H1 (cell line): ENCODE data around the gene CFAP65. TPM values are rescaled to one million over a fixed set of nuclear protein-coding genes. Genes with fewer than 3 reads are reported as not detected.

ENCODE experiments used
- CTCF ChIA-PET: fragments of 300-600 bp; sonication (Branson Sonifier 250); formaldehyde crosslinking; loops from one replicate; lab custom pipeline; 2021; ENCODE audit not compliant: partially characterized antibody; lab: Charles Lee
- POLR2A ChIA-PET: fragments of 300-600 bp; sonication (Branson Sonifier 250); formaldehyde crosslinking; loops from one replicate; lab custom pipeline; 2021; ENCODE audit warnings: inconsistent platforms; ENCODE audit not compliant: partially characterized antibody; lab: Charles Lee
- DNase-seq, 2 experiments: peaks; one replicate each; pipeline versions ENCODE4 v3.0.0 to v3.0.0-alpha.2; 2010 to 2022; ENCODE audit warnings: low spot score in 2 of 2, low read depth in 1 of 2, mixed read lengths in 1 of 2
- FAIRE-seq: peaks from 2 replicates; lab custom pipeline; 2011; peaks lifted over from hg19 to GRCh38; lab: Jason Lieb, UNC
- H2AFZ ChIP-seq: 2 replicates; pipeline ENCODE4 v1.8.1; 2012; ENCODE audit warnings: low read length, inconsistent platforms
- H2AK5ac ChIP-seq: 2 replicates; pipeline ENCODE4 v1.6.1; 2013; ENCODE audit warnings: low read depth, low read length
- H2BK120ac ChIP-seq: replicated peaks from 2 replicates; pipeline ENCODE3; 2013; ENCODE audit warnings: low read depth, low read length, inconsistent platforms
- H2BK12ac ChIP-seq: 2 replicates; pipeline ENCODE4 v1.6.1; 2013; ENCODE audit warnings: low read depth, low read length
- H2BK15ac ChIP-seq: 2 replicates; pipeline ENCODE4 v1.6.1; 2013; ENCODE audit warnings: low read length
- H2BK20ac ChIP-seq: 2 replicates; pipeline ENCODE4 v1.6.1; 2013; ENCODE audit warnings: low read length
- H2BK5ac ChIP-seq: 2 replicates; pipeline ENCODE4 v1.6.1; 2013; ENCODE audit warnings: low read depth, low read length
- H3K14ac ChIP-seq: 2 replicates; pipeline ENCODE4 v1.6.1; 2013; ENCODE audit warnings: inconsistent platforms; ENCODE audit not compliant: insufficient read length
- H3K18ac ChIP-seq: 2 replicates; pipeline ENCODE4 v1.6.1; 2013; ENCODE audit warnings: low read length; ENCODE audit errors: extremely low read depth
- H3K23ac ChIP-seq: 2 replicates; pipeline ENCODE4 v1.6.1; 2013; ENCODE audit warnings: inconsistent platforms; ENCODE audit not compliant: insufficient read length
- H3K23me2 ChIP-seq: 2 replicates; pipeline ENCODE4 v1.6.1; 2013; ENCODE audit warnings: low read depth, low read length
- H3K27ac ChIP-seq: 2 replicates; pipeline ENCODE4 v1.6.1; 2011; ENCODE audit warnings: low read depth, low read length, inconsistent platforms
- H3K27me3 ChIP-seq, 4 experiments: replicated peaks in 1 of 4; 1 replicate in 1 of 4; 2 replicates in 3 of 4; pipeline versions ENCODE4 v1.6.1 to v1.8.1; 2011 to 2013; ENCODE audit warnings: low read length in 3 of 4, mild to moderate bottlenecking in 3 of 4, inconsistent platforms in 2 of 4, mixed read lengths in 2 of 4, moderate library complexity in 1 of 4; ENCODE audit not compliant: control insufficient read depth in 3 of 4, insufficient read depth in 3 of 4; ENCODE audit errors: extremely low read depth in 1 of 4
- H3K36me3 ChIP-seq, 4 experiments: 2 replicates each; pipeline versions ENCODE4 v1.6.1 to v1.8.1; 2011 to 2013; ENCODE audit warnings: mild to moderate bottlenecking in 4 of 4, low read length in 3 of 4, moderate library complexity in 2 of 4, control low read depth in 1 of 4, inconsistent platforms in 1 of 4; ENCODE audit not compliant: insufficient read depth in 4 of 4, control insufficient read depth in 2 of 4
- H3K4ac ChIP-seq: replicated peaks from 2 replicates; pipeline ENCODE3; 2013; ENCODE audit warnings: low read length, low read depth, mixed read lengths, inconsistent platforms; ENCODE audit not compliant: insufficient read length
- H3K4me1 ChIP-seq, 4 experiments: replicated peaks in 1 of 4; 1 replicate in 1 of 4; 2 replicates in 3 of 4; pipeline versions ENCODE4 v1.6.1 to v1.8.1; 2011 to 2013; ENCODE audit warnings: low read length in 3 of 4, inconsistent platforms in 2 of 4, mixed read lengths in 1 of 4; ENCODE audit not compliant: insufficient read depth in 4 of 4, control insufficient read depth in 3 of 4
- H3K4me2 ChIP-seq, 2 experiments: 2 replicates each; pipeline versions ENCODE4 v1.6.1 to v1.8.1; 2011 to 2013; ENCODE audit warnings: low read depth in 2 of 2, low read length in 2 of 2, control low read depth in 1 of 2, inconsistent platforms in 1 of 2, mild to moderate bottlenecking in 1 of 2; ENCODE audit not compliant: insufficient read depth in 1 of 2
- H3K4me3 ChIP-seq, 4 experiments: fragments of 200-600, 300-600 bp in 1 of 4; sonication (generic), shearing (Covaris generic), sonication (Bioruptor Twin) in 1 of 4; 2 replicates each; pipeline versions ENCODE4 v1.5.1 to v1.8.1; 2011 to 2016; ENCODE audit warnings: low read length in 4 of 4, low read depth in 3 of 4, control low read depth in 2 of 4, inconsistent platforms in 2 of 4, mild to moderate bottlenecking in 2 of 4, mixed read lengths in 1 of 4, moderate library complexity in 1 of 4; ENCODE audit not compliant: insufficient read depth in 2 of 4; ENCODE audit errors: extremely low read depth in 1 of 4
- H3K56ac ChIP-seq: replicated peaks from 2 replicates; pipeline ENCODE3; 2013; ENCODE audit warnings: low read depth, mild to moderate bottlenecking, mixed read lengths, low read length, inconsistent platforms; ENCODE audit not compliant: insufficient read length
- H3K79me1 ChIP-seq: 2 replicates; pipeline ENCODE4 v1.6.1; 2013; ENCODE audit warnings: low read depth, low read length, control low read depth
- H3K79me2 ChIP-seq, 2 experiments: 2 replicates each; pipeline versions ENCODE4 v1.6.1 to v1.8.1; 2012 to 2013; ENCODE audit warnings: low read length in 2 of 2, mild to moderate bottlenecking in 2 of 2, inconsistent platforms in 1 of 2; ENCODE audit not compliant: insufficient read depth in 2 of 2, control insufficient read depth in 1 of 2
- H3K9ac ChIP-seq, 4 experiments: replicated peaks in 1 of 4; 1 replicate in 1 of 4; 2 replicates in 3 of 4; pipeline versions ENCODE4 v1.6.1 to v1.8.1; 2011 to 2013; ENCODE audit warnings: low read depth in 3 of 4, low read length in 3 of 4, control low read depth in 2 of 4, mild to moderate bottlenecking in 2 of 4, moderate library complexity in 2 of 4, inconsistent platforms in 1 of 4; ENCODE audit errors: extremely low read depth in 1 of 4
- H3K9me3 ChIP-seq, 2 experiments: 2 replicates each; pipeline versions ENCODE4 v1.6.1 to v1.8.1; 2012 to 2013; ENCODE audit warnings: mild to moderate bottlenecking in 2 of 2, moderate library complexity in 2 of 2, control low read depth in 1 of 2, inconsistent platforms in 1 of 2, low read depth in 1 of 2, low read length in 1 of 2, mixed read lengths in 1 of 2; ENCODE audit not compliant: insufficient read depth in 2 of 2
- H4K20me1 ChIP-seq, 2 experiments: replicated peaks in 1 of 2; 2 replicates each; pipeline versions ENCODE3 to v1.8.1; 2011 to 2013; ENCODE audit warnings: inconsistent platforms in 2 of 2, low read length in 2 of 2, mild to moderate bottlenecking in 1 of 2; ENCODE audit not compliant: insufficient read depth in 2 of 2, control insufficient read depth in 1 of 2
- H4K5ac ChIP-seq: 2 replicates; pipeline ENCODE4 v1.6.1; 2013; ENCODE audit warnings: low read length, low read depth, mixed read lengths, inconsistent platforms; ENCODE audit not compliant: insufficient read length
- H4K8ac ChIP-seq: 2 replicates; pipeline ENCODE4 v1.8.0; 2013; ENCODE audit warnings: mild to moderate bottlenecking, moderate library complexity, low read length, inconsistent platforms; ENCODE audit not compliant: insufficient read depth; ENCODE audit errors: extremely low read depth
- H4K91ac ChIP-seq: replicated peaks from 2 replicates; pipeline ENCODE3; 2013; ENCODE audit warnings: low read length, mixed read lengths, inconsistent platforms; ENCODE audit not compliant: insufficient read length
- CBX5 ChIP-seq: fragments of 300-800, 300-1000 bp; sonication (generic); IDR thresholded peaks from 2 replicates; pipeline ENCODE4 v1.7.1; 2016; ENCODE audit warnings: antibody characterized with exemption, low read length, low read depth
- CBX8 ChIP-seq: fragments of 300-800, 300-1000 bp; sonication (generic); IDR thresholded peaks from 2 replicates; pipeline ENCODE4 v1.7.1; 2016; ENCODE audit warnings: low read depth, low read length, borderline replicate concordance
- EZH2 ChIP-seq: fragments of 200-600 bp; sonication (generic); IDR thresholded peaks from 2 replicates; pipeline ENCODE4 v1.7.1; 2012; ENCODE audit warnings: low read depth, mild to moderate bottlenecking, moderate library complexity, low read length, inconsistent platforms; ENCODE audit not compliant: severe bottlenecking
- HDAC2 ChIP-seq, 2 experiments: fragments of 300-600 bp in 1 of 2; sonication (generic) in 1 of 2; IDR thresholded peaks; 2 replicates each; pipeline ENCODE4 v1.6.1; 2011 to 2012; ENCODE audit warnings: low read depth in 2 of 2, low read length in 2 of 2, mild to moderate bottlenecking in 2 of 2, moderate library complexity in 2 of 2, borderline replicate concordance in 1 of 2, inconsistent platforms in 1 of 2
- MAFK ChIP-seq: IDR thresholded peaks from 2 replicates; pipeline ENCODE4 v1.6.1; 2012; ENCODE audit warnings: low read depth, mild to moderate bottlenecking, improper control_type of control experiment, low read length
- RBBP5 ChIP-seq: IDR thresholded peaks from 2 replicates; pipeline ENCODE4 v1.7.1; 2012; ENCODE audit warnings: low read depth, mild to moderate bottlenecking, inconsistent platforms, low read length, moderate library complexity, borderline replicate concordance
- SIRT6 ChIP-seq: IDR thresholded peaks from one replicate; pipeline ENCODE4 v1.7.1; 2012; ENCODE audit warnings: low read length, inconsistent platforms
- SP4 ChIP-seq: IDR thresholded peaks from 2 replicates; pipeline ENCODE4 v1.6.1; 2012; ENCODE audit warnings: low read length, inconsistent platforms
- SUZ12 ChIP-seq: fragments of 200-600 bp; sonication (generic); IDR thresholded peaks from 2 replicates; pipeline ENCODE4 v1.6.1; 2012; ENCODE audit warnings: mild to moderate bottlenecking, inconsistent platforms, low read length, moderate library complexity, mixed read lengths
- ZNF274 ChIP-seq: IDR thresholded peaks from 2 replicates; pipeline ENCODE4 v1.7.0; 2012; ENCODE audit warnings: low read length, borderline replicate concordance; ENCODE audit errors: extremely low read depth
- WGBS, 2 experiments: shearing (Covaris generic) in 1 of 2; methylation state at CpG; one replicate each; pipeline versions ENCODE4 v1.1.6 to v1.1.7; 2013 to 2015; ENCODE audit warnings: low lambda C conversion rate in 2 of 2, mixed read lengths in 2 of 2, inconsistent platforms in 1 of 2, low coverage in 1 of 2, missing lambda C conversion rate in 1 of 2; ENCODE audit not compliant: insufficient replicate concordance in 2 of 2, insufficient coverage in 1 of 2, insufficient read length in 1 of 2; ENCODE audit errors: extremely low coverage in 1 of 2, missing lambda C conversion rate in 1 of 2; 5-methylcytosine and 5-hydroxymethylcytosine counted together
- polyA plus RNA-seq, 7 experiments: library from polyadenylated mRNA; depleted of rRNA in 3 of 7; stranded (reverse) in 5 of 7; unstranded in 2 of 7; fragments of >200 nt in 5 of 7; fragments of 200-250 nt in 2 of 7; gene quantifications; 1 replicate in 5 of 7; 2 replicates in 1 of 7; 4 replicates in 1 of 7; pipeline versions ENCODE4 v1.2.1 to v1.2.3, GENCODE V29; 2011 to 2013; ENCODE audit warnings: missing spikeins in 2 of 7, mixed read lengths in 2 of 7
- total RNA-seq: library from RNA; stranded (reverse); fragmentation: NEBNext Ultra II Directional; extraction: Animal tissue kit (Norgen Biotek cat#: 25700); gene quantifications from 2 replicates; pipeline ENCODE4 v1.2.1, GENCODE V29; 2021

Gene CFAP65
- total and polyA plus RNA-seq, 2 of the 8 experiments (the other 6 are each of a cell fraction or from before 2014, with no cell fraction given) = 0.19 to 0.45 TPM

GRCh38 chr2:218993345-218994315 is 47.7 kb downstream of the CFAP65 start, which contains the start of gene CRYBA2:
CRYBA2 (minus strand) TSS chr2:218993422; CDS start chr2:218993176, 246 bp downstream.
- Histone ChIP-seq H3K9ac (no peak within 1 kb of the TSS), H3K23me2 (peaks cover 2% of the 10 kb centered on the region; the same call in 1 of the 2 replicates), H2BK12ac (peak within 1 kb of the TSS; percentile 90; the same call in 1 of the 2 replicates), H3K56ac (no peak within 1 kb of the TSS), H2BK15ac (peak within 1 kb of the TSS; percentile 61; the same call in 1 of the 2 replicates), H3K4ac (no peak within 1 kb of the TSS), H2AK5ac (no peak within 1 kb of the TSS), H3K79me1 (no peaks in the 10 kb centered on the region), H3K4me3 (peak within 1 kb of the TSS in 3 of 4 experiments; percentile 8 to 42 (median 26); a peak in 5 of 8 replicates), H4K91ac (no peak within 1 kb of the TSS), H3K27ac (no peak within 1 kb of the TSS), H2BK120ac (no peak within 1 kb of the TSS), H4K20me1 (peaks cover 32 to 37% of the 10 kb centered on the region in 2 experiments), H3K36me3 (peaks cover 0 to 6% (median 0%) of the 10 kb centered on the region in 4 experiments; a peak in 1 of 8 replicates), H4K8ac (peak within 1 kb of the TSS; percentile 83), H3K18ac (peak within 1 kb of the TSS; percentile 87), H3K4me2 (peak within 1 kb of the TSS; percentile 59 to 64), H3K27me3 (peaks cover 98 to 100% (median 100%) of the 10 kb centered on the region in 4 experiments), H2AFZ (no peak within 1 kb of the TSS), H4K5ac (no peak within 1 kb of the TSS), H2BK5ac (no peak within 1 kb of the TSS), H2BK20ac (no peak within 1 kb of the TSS), H3K14ac (no peak within 1 kb of the TSS), H3K4me1 (peaks cover 0 to 23% (median 8%) of the 10 kb centered on the region in 4 experiments; a peak in 6 of 7 replicates), H3K9me3 (no peaks in the 10 kb centered on the region), H3K23ac (no peak within 1 kb of the TSS), H3K79me2 (no peaks in the 10 kb centered on the region)
- no peak for FAIRE-seq
- 5% methylated on average over 71 of the region's 88 CpGs; no CpG with 5 or more reads in 1 of the 2 experiments for WGBS, 2 experiments
- CTCF ChIA-PET = interaction anchor here (0.9 to 19.5 kb wide), 21 partner anchors 13 to 136 kb away, joined by 3 to 284 read pairs (median 4); partner anchors contain the start of genes FEV and WNT6
- POLR2A ChIA-PET = interaction anchor here (1.3 to 1.9 kb wide), 4 partner anchors 9 to 113 kb away, joined by 3 to 7 read pairs (median 4); partner anchors contain the start of gene WNT10A
- peak in 1 of 2 experiments; percentile 64 for DNase-seq
- TF ChIP-seq SP4 (no peak), MAFK (0 out of 2 replicates have a peak, but pooled peaks have one; percentile 7), CBX5 (no peak), SIRT6 (no peak), RBBP5 (no peak), SUZ12 (peak; percentile 98), ZNF274 (no peak), EZH2 (peak; percentile 94), CBX8 (0 out of 2 replicates have a peak, but pooled peaks have one; percentile 50), HDAC2 (IDR thresholded peaks at IDR 0.05; ENCODE audit: borderline replicate concordance in 1 of 2, low read depth in 2 of 2, low read length in 2 of 2) (peak in 1 of 2 experiments; percentile 38; a peak in 1 of 4 replicates)
